Inflammatory macrophage treated with lipopolysaccharide for 4 hours (primary cell): ENCODE data around the gene CYFIP1.

Experiments used
- DNase-seq: peaks from one replicate; pipeline ENCODE4 v3.0.0-alpha.2; 2020

Gene CYFIP1

DNA sequence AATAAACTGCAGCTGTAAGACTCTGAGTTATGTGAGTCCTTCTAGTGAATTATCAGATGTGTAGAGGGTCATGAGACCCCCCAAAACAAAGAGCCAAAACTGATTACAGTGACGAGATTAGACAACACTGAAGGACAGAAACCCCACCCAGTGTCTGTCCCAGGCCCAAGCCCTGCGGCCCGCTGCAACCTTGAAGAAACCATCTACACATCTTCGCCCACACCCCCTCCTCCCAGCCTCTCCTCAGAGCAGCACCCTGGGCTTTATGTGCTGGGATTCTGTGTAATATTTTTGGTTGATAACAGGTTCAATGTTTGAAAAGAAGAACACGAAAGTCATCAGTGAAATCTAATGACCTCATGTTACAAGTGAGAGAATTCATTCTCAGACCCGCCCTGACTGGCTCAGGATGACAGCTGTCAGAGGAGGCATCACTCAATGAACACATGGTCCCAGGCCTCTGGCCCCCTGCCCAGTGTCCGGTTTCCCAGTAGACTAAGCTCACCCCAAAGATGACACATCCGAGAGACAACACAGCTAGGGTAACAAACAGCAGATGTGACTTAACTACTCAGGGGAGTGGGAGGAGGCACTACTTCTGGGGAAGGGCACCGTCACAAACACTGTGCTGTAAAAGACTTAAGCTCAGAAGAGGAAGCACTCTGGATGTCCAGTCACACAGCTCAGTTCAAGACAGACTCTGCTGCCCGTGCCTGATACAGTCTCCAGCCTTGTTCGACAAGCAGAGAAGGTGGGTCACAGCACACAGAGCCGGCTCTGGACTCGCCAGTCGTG is 92.8 kb downstream of the CYFIP1 start:
- peak; percentile 81 for DNase-seq

DNA sequence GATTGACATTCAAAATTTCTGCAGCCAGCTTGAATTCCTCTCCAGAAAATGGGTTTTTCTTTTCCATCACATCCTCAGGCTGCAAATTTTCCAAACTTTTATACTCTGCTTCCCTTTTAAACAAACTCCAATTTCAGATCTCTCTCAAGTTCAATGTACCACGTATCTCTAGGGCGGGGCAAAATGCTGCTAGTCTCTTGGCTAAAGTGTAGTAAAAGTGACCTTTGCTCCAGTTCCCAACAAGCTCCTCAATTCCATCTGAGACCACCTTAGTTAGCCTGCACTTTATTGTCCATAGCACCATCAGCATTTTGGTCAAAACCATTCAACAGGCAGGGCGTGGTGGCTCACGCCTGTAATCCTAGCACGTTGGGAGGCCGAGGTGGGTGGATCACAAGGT is 95.0 kb downstream of the CYFIP1 start:
- no peak for DNase-seq

DNA sequence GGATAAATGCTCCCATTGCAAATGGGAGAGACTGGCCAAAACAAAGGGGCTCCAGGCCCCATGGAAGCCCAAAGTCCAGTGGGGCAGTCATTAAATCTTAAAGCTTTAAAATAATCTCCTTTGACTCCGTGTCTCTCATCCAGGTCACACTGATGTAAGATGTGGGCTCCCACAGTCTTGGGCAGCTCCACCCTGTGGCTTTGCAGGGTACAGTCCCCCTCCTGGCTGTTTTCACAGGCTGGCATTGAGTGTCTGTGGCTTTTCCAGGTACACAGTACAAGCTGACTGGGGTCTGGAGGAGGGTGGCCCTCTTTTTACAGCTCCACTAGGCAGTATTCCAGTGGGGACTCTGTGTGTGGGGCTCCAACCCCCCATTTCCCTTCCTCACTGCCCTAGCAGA is 95.8 kb downstream of the CYFIP1 start:
- no peak for DNase-seq

DNA sequence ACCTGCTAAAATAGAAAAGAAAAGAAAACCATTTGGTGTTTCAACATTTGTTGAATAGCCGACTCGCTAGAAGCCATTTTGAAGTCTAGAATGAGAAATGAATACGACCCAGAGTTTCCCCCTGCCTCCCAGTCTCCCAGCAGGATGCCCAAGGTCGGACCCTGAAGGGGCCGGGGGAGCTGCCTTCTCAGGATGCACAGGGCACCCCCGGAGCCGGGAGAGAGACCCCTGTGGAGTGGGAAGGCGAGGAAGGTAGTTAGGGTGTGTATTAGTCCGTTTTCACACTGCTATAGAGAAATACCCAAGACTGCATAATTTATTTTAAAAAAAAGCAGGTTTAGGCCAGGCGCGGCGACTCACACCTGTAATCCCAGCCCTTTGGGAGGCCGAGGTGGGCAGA is 97.0 kb downstream of the CYFIP1 start:
- no peak for DNase-seq

DNA sequence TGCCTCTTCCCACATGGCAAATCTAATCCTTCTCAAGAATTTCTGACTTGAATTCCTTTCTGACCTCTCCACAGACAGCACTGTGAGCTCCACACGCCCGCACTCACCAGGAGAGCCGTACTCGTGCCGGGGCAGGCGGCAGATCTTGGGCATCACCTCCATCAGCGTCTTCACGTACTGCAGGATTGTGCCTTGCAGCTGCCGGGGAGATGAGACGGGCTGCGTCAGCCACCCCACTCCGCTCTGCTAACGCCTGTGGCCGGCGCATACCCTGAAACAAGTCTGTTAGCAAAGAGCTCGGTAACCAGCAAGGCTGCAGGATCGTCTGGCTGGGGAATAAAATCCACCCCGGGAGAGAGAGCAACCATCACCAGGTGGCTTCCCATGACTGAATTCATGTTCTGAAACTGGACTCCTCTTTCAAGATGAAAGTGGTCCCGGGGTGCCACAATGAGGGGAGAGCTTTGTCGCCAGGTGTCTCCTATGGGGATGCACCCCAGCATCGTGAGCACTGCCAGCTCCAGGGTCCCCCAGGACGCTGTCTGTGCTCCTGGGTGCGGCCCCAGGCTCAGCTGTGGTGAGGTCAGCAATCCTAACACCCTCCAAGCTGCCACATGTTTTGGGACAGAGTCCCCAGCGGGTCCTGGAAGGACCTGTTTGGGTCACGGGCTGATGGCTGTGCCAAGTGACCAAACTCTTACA is 98.3 kb downstream of the CYFIP1 start:
- DNase-seq = no peak

GRCh38 chr15:22880981-22881738 is 99.0 kb downstream of the CYFIP1 start:
- DNase-seq = no peak

- no peak for DNase-seq
Measured at GRCh38 chr15:22880068-22880980, 99.8 kb downstream of the CYFIP1 start.

GRCh38 chr15:22878103-22878502 is 102.1 kb downstream of the CYFIP1 start:
- no peak for DNase-seq

DNA sequence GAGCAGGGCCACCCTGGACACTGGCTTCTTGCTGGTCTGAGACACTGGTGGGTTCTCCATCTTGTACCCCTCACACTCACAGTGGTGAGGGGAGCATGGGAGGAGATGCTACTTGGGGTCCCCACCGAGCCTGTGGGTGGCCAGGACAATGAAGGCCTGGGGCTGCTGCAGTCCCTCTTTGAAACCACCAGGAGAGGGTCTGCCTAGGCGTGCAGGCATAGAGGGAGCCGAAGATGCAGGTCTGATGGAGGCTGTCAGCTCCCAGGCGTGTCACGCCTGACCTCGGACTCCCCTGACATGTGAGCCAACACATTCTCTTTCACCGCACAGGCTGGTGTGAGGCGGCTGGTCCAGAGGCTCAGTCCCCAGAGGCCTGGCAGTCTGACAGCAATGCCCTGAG is 102.6 kb downstream of the CYFIP1 start:
- no peak for DNase-seq

DNA sequence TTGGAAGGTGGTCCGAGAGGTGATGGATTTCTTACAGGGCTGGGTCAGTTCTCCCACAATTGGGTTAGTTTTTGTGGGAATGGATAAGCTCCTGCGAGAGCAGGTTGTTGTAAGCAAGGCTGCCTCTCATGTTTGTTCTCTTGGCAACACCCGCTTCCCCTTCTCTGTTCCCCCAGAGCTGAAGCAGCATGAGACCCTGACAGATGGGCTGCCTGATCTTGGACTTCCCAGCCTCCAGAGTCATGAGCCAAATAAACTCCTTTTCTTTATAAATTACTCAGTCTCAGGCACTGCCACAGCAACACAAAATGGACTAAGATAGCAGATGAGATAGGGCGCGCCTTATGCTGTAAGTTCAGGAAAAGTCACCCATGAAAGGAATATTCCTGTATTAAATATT is 103.1 kb downstream of the CYFIP1 start:
- no peak for DNase-seq

DNA sequence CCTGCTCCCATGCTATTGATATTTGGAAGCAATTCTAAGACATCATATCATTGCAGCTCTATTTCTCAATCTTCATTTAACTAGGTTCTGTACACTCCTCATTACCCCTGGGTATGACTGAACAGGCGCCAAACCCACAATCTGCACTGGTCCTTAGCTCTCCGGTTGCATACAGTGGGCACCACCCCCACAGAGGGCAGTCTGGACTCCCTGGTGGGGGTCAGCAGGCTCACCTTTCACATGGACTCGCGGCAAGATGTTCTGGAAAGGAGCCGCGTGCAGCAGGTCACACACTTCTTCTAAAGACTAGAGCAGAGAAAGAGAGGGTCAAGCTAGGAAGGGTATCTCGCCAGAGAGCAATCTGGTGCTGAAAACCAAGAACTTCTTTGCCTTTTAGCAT is 105.2 kb downstream of the CYFIP1 start:
- no peak for DNase-seq

DNA sequence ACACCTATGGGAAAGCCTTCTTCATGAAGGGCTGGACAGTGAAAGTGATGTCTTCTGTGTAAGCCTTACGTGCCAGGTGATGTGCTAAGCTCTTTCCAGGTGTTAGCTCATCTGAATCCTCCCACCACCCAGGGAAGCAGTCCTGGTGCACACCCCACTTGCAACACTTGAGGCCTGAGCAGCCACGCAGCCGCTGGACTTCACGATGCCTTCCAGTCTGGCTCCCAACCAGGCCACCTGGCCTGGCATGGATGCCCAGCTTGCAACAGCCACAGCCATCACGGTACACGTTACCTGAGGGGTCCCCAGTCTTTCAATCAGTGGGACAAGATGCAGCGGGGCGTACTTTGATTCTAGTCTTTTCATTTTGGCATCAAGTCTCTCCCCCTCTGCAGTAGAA is 105.9 kb downstream of the CYFIP1 start:
- no peak for DNase-seq

GRCh38 chr15:22873841-22874240 is 106.3 kb downstream of the CYFIP1 start:
- no peak for DNase-seq

GRCh38 chr15:22872936-22873701 is 107.0 kb downstream of the CYFIP1 start:
- no peak for DNase-seq

- no peak for DNase-seq
Measured at GRCh38 chr15:22871481-22872086, 108.6 kb downstream of the CYFIP1 start.

DNA sequence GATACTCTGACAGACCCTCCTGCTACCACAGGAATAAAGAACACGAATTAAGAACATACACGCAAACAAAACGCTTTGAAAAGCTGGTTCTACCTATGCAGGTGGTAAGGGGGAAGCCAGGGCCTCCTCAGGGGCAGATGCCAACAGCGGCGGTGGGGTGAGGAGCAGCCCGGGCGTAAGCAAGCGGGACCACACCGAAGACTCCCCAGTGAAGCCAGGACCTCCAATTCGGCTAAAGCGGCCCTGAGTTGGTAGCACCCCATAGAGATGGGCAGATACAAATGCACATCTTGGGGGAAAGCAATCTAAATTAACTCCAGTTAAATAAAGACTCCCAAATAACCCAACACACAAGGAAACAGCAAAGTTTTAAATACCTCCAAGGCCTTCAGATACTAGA is 109.3 kb downstream of the CYFIP1 start:
- no peak for DNase-seq

DNA sequence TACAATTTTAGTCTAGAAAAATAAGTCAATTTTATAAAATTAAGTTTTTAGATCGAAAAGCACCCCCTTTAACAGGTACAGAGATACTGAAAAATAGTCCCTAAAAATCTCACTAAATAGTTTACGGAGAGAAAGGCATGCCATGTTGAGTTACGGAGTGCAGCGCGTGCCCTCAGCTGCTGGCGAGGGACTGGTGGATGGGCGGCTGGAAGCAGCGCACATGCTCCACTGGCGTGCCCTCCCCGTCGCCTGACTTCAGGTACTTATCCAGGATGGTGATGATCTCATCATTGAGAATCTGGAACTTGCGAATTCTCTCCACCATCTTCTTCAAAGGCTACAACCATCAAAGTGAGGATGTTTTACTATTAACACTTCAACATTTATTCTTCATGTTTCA is 110.3 kb downstream of the CYFIP1 start:
- DNase-seq = no peak

- no peak for DNase-seq
Measured at GRCh38 chr15:22868928-22869327, 111.2 kb downstream of the CYFIP1 start.

DNA sequence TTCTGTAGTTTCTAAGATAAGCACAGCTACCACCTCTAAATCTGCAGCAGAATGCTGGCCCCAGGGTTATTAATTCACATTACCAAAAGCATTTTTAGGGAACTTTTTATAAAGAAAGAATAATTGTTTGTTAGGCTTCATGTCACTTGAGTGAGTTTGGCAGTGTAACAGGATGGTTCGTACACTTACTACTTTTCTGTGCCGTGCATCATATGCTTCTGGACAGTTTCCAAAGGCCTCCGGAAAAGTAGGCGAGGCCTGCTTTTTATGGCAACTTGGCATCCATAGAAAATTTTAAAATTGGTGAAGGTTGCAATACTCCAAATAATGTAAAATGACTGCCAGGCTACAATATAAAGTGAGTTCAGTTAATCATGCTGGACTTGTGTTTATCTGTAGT is 111.7 kb downstream of the CYFIP1 start:
- DNase-seq = no peak

DNA sequence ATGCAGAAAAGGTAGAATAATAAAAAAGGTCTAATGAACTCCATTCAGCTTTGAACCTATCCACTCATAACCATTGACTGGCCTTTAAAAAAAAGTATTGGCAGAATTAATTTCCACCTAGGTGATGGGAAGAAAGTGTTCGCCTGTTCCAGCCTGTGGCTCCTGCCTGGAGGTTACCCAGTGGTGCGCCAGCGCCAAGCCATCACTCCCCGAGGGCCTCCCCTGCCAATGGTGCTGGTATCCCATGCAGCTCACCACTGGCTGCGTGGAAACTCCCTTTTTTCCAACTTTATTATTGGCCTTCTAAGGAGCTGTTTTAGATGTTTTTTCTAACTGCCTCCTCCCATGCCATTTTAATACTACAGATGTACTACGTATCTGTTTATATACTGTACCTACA is 112.3 kb downstream of the CYFIP1 start:
- no peak for DNase-seq

DNA sequence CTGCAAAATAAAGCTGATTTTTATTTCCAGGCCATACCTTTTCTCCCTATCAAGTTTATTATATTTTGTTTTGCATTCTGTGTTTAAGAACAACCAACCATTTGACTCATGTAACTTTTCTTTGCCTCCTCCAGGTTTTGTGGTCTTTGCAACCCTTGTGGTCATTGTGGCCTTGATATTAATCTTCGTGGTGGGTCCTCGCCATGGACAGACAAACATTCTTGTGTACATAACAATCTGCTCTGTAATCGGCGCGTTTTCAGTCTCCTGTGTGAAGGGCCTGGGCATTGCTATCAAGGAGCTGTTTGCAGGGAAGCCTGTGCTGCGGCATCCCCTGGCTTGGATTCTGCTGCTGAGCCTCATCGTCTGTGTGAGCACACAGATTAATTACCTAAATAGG is 114.1 kb downstream of the CYFIP1 start:
- no peak for DNase-seq

DNA sequence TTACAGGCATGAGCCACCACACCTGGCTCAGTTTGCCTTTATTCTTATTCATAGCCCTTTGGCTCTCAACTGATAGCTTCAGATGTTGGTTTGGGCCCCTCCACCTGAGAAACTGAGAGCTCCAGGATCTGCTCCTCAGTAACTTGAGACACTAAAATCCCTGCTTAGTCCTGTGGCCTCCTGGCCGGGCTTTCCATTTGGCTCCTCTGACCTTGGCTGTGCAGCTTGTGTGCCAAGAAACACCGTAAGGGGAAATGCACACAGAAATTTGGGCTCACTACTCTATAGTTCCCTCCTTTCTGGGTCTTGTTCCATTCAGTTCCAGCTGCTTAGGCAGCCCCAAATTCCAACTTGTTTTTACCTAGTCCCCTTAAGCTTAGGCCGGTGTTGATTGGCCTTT is 116.8 kb downstream of the CYFIP1 start:
- no peak for DNase-seq
